ENCODE data around the gene ARL4A. TPM values are rescaled to one million over a fixed set of nuclear protein-coding genes. Genes with fewer than 3 reads are reported as not detected.

Gene ARL4A
- total and polyA plus RNA-seq, 2 of the 8 experiments (the other 6 are each of a cell fraction or from before 2014, with no cell fraction given), result 14.5 to 29.2 TPM

DNA sequence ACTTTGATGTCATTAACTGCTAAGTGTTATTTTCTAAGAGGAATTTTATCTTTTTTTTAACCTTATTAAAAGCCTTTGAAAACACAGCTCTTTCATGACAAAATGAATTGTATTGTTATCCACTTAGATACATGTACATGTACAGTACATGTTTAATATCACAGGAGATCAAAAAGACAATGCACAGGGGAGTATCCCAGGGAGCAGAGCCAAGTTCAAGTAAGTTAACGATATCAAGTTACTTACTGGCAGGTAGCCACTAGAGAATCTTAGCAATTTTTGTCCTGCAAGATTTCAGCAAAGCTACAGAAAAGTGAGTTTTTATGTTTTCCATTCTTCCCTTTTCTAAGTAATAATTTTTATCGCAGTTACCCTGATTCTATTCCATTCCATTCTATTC is 33.9 kb upstream of the ARL4A start:
- TF ChIP-seq GTF2F1 (IDR thresholded peaks at IDR 0.05; ENCODE audit: borderline replicate concordance, low read depth, low read length), result no peak
- Histone ChIP-seq H3K4me3 (ENCODE audit: extremely low read depth in 1 of 4, insufficient read depth in 2 of 4, low read depth in 3 of 4, low read length in 4 of 4) (no peak overlapping the region), H2BK20ac (ENCODE audit: low read length) (no peak overlapping the region), H4K91ac (replicated peaks; ENCODE audit: insufficient read length, low read length) (no peak overlapping the region), H3K56ac (replicated peaks; ENCODE audit: insufficient read length, low read depth, low read length) (no peak overlapping the region), H2BK5ac (ENCODE audit: low read depth, low read length) (no peak overlapping the region), H3K36me3 (ENCODE audit: control insufficient read depth in 2 of 4, insufficient read depth in 4 of 4, low read length in 3 of 4) (no peaks in the 10 kb centered on the region), H2AFZ (ENCODE audit: low read length) (no peak overlapping the region), H4K8ac (ENCODE audit: extremely low read depth, insufficient read depth, low read length) (no peak overlapping the region), H2BK12ac (ENCODE audit: low read depth, low read length) (no peak overlapping the region), H3K23me2 (ENCODE audit: low read depth, low read length) (no peaks in the 10 kb centered on the region), H3K4me2 (ENCODE audit: insufficient read depth in 1 of 2, low read depth in 2 of 2, low read length in 2 of 2) (no peak overlapping the region), H4K20me1 (replicated peaks in 1 of 2; ENCODE audit: control insufficient read depth in 1 of 2, insufficient read depth in 2 of 2, low read length in 2 of 2) (no peaks in the 10 kb centered on the region), H2BK120ac (replicated peaks; ENCODE audit: low read depth, low read length) (no peak overlapping the region), H3K4me1 (replicated peaks in 1 of 4; ENCODE audit: control insufficient read depth in 3 of 4, insufficient read depth in 4 of 4, low read length in 3 of 4) (peaks cover 0 to 3% (median 0%) of the 10 kb centered on the region in 4 experiments; a peak in 1 of 7 replicates), H3K18ac (ENCODE audit: extremely low read depth, low read length) (no peak overlapping the region), H3K9me3 (ENCODE audit: insufficient read depth in 2 of 2, low read depth in 1 of 2, low read length in 1 of 2) (no peaks in the 10 kb centered on the region), H3K79me2 (ENCODE audit: control insufficient read depth in 1 of 2, insufficient read depth in 2 of 2, low read length in 2 of 2) (no peaks in the 10 kb centered on the region), H3K9ac (replicated peaks in 1 of 4; ENCODE audit: extremely low read depth in 1 of 4, low read depth in 3 of 4, low read length in 3 of 4) (no peak overlapping the region), H3K4ac (replicated peaks; ENCODE audit: insufficient read length, low read depth, low read length) (no peak overlapping the region), H3K23ac (ENCODE audit: insufficient read length) (no peak overlapping the region), H3K27me3 (replicated peaks in 1 of 4; ENCODE audit: control insufficient read depth in 3 of 4, extremely low read depth in 1 of 4, insufficient read depth in 3 of 4, low read length in 3 of 4) (no peaks in the 10 kb centered on the region), H4K5ac (ENCODE audit: insufficient read length, low read depth, low read length) (no peak overlapping the region), H3K14ac (ENCODE audit: insufficient read length) (no peak overlapping the region), H2BK15ac (ENCODE audit: low read length) (no peak overlapping the region), H3K79me1 (ENCODE audit: low read depth, low read length) (no peaks in the 10 kb centered on the region), H3K27ac (ENCODE audit: low read depth, low read length) (no peak overlapping the region), H2AK5ac (ENCODE audit: low read depth, low read length) (no peak overlapping the region)
- WGBS, 2 experiments (ENCODE audit: extremely low coverage in 1 of 2, insufficient coverage in 1 of 2, insufficient read length in 1 of 2, insufficient replicate concordance in 2 of 2, low coverage in 1 of 2, low lambda C conversion rate in 2 of 2, missing lambda C conversion rate in 1 of 2), result 94% methylated on average over 2 of the region's 2 CpGs; no CpG with 5 or more reads in 1 of the 2 experiments
- FAIRE-seq (no peak), DNase-seq (ENCODE audit: low read depth in 1 of 2, low spot score in 2 of 2) (no peak)
- CTCF ChIA-PET (ENCODE audit: partially characterized antibody), result interaction anchor here (0.6 to 1.3 kb wide), 4 partner anchors 21 to 465 kb away, joined by 3 read pairs; no protein-coding TSS in a partner anchor
- POLR2A ChIA-PET (ENCODE audit: partially characterized antibody), result no interaction called here

Data from H1 (cell line).